GM21528 (cell line): ENCODE data around the gene OXTR.

Experiments used
- ATAC-seq: cut with Tn5 transposase; IDR thresholded peaks from one replicate; pipeline ENCODE4 v1.9.1; 2021; ENCODE audit warnings: mild to moderate bottlenecking, moderate library complexity; ENCODE audit not compliant: unreplicated experiment, low FRiP score

The OXTR gene

DNA sequence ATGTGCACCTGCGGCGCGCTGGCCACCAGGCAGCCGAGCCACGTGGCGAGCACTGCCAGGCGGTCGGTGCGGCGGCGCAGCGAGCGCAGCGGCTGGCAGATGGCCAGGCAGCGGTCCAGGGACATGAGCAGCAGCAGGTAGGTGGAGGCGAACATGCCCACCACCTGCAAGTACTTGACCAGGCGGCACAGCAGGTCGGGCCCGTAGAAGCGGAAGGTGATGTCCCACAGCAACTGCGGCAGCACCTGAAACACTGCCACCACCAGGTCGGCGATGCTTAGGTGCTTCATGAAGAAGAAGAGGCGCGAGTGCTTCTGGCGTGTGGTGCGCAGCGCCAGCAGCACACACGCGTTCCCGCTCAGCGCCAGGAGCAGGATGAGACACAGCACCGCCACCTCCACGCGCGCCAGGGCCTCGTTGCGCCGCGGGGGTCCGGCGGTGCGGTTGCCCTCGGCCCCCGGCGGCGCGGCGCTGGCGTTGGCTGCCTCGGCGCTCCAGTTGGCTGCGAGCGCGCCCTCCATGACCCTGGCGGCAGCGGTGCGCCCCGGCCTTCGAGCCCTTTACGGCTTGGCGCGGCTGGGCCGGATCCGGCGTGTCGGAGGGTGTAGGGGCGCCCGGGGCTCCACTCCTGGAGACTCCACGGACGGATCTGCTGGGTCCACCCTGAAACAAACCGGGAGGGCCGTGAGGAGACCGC lies 1.6 kb downstream of the OXTR start:
- ATAC-seq = peak; percentile 56

DNA sequence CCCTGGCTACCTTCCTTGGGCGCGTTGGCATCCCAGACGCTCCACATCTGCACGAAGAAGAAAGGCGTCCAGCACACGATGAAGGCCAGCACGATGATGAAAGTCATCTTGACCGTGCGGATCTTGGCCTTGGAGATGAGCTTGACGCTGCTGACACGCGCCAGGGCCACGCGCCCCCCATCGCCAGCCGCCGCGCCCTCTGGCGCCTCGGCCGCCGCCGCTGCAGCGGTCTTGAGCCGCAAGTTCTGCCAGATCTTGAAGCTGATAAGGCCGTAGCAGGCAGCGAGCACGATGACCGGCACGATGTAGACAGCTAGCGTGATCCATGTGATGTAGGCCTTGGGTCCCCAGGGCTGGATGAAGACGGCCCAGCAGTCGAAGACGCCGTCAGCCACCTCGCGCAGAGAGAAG lies 2.2 kb downstream of the OXTR start:
- no peak for ATAC-seq

DNA sequence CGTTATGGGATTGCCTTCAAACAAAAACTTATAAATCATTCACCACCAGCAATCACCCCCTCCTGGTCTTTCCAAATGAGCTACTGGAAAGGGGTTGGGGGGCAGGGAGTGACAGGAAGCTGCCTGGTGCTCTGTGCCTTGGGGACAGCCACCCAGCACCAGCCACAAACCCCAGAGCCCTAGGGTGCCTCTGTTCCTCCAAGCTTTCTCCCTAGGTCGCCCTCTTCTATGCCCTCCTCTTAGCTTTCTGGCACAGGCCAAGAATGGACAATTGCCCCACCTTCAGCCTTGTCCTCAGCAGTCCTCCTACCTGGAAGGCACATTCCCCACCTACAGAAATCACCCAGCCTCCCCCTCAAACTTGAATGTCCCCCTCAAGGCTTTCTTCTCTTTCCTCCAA lies 3.3 kb downstream of the OXTR start:
- ATAC-seq = no peak

DNA sequence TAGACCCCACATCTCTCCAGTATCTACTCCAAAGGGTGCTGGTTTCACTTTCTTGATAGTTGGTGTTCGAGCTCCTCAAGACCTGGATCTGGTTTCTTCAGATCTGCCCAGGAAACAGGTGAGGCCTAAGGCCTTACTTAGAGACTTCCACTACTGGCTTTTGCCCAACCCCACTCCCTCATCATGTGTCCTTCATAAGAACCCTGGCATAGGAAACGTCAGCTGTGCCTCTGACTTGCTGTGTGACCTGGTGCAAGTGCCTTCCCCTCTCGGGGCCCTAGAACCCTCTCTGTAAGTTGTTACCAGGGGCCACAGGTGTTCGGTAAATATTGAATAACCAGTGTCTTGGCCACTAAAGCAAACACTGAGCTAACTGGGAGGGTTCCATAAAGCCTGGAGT lies 3.9 kb downstream of the OXTR start:
- no peak for ATAC-seq

DNA sequence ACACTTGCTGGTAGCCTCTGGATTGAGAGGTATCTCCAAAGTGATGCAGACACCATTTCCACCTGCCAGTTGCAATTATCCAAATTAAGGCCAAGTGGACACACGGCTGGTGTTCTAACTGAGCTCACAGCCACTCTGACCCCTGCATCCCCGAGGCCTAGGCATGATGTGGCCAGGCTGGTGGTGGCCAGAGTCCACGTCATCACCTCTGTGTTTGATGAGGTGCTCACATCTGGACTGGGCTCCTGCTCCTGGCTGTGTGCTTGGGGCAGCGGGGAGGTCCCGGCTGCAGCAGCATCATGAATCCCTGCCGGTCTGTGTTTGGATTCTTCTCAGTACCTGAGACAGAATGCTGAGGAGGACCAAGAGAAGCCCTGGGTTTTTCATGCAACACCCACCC lies 4.9 kb downstream of the OXTR start:
- no peak for ATAC-seq

DNA sequence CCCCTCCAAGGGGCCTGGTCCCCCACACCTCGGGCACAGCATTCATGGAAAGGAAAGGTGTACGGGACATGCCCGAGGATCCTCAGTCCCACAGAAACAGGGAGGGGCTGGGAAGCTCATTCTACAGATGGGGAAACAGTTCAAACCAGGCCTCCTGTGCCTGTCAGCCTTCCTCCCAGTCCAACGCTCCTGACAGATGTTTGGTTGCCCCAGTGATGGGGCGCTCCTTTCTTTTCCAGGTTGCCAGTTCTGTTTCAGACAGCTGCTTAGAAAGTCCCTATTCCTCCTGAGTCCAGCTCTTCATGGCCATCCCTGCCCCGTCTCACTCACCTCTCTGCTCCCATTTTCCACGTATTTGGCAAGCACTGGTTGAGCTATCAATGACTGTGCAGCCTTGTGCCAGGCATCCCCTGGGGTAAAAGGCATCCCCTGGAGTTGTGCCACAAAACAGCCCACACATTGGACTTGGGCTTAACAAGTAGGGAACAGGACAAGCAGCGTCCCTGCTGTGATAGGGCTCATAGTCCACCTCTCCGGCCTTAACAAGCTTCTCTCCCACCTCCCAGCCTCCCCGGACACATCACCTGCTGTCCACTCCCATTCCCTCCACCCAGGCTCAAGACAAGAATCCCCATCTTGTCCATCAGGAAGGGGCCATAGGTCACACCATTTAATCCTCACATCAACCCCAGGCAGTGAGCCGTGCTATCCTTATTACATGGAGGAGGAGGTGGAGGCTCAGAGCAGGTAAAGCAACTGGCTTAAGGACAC lies 6.6 kb downstream of the OXTR start:
- ATAC-seq = no peak

DNA sequence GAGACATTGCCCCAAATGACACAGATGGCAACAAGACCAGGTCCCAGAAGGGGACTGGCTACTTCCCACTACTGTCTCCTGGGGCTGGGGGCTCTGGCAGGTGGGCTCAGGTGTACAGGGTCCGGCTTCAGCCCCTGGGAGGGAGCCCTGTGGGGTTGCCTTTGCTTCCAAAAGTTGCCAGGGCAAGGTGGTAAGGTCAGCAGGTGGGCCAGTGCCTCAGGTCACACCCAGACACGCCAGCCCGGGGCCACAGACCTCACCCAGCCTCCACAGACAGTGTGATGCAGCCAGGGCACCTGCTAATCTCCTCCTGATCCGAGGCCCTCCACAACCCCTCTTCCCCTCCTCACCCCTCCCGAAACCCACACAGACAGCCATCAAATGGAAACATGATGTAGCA lies 7.5 kb downstream of the OXTR start:
- ATAC-seq = no peak

DNA sequence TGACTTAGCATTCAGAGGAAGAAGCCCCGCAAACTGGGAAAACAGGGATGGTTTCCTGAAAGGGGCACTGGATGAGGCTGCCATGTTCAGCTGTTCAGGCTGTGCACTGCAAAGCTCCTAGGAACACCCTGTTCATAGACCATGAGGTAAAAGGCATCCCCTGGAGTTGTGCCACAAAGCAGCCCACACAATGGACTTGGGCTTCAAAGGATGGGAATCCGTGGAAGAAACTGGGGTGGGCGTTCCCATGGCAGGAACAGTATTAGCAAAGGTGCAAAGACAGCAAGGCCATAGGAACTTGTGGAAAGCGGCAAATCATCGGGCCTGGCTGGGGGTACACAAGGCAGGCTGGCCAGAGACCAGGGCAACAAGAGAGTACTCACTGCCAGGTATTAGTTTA lies 8.9 kb downstream of the OXTR start:
- no peak for ATAC-seq

DNA sequence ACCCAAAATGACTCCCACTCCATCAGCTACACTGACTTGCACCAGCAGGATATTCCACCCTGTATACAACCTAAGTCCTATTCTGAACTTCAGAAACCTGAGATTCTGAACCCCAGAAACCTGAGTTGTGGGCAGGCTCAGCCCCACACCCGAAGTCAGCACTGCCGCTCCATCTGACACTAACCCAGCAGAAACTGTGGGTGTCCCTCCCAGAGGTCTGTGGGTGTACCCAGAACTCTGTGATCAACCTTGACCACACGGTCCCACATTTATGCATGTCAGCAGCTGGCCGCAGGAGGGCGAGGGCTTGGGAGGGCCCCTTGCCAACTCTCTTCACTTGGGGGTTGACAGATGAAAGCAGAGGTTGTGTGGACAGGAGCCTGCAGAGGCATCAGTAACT lies 9.3 kb downstream of the OXTR start:
- no peak for ATAC-seq

DNA sequence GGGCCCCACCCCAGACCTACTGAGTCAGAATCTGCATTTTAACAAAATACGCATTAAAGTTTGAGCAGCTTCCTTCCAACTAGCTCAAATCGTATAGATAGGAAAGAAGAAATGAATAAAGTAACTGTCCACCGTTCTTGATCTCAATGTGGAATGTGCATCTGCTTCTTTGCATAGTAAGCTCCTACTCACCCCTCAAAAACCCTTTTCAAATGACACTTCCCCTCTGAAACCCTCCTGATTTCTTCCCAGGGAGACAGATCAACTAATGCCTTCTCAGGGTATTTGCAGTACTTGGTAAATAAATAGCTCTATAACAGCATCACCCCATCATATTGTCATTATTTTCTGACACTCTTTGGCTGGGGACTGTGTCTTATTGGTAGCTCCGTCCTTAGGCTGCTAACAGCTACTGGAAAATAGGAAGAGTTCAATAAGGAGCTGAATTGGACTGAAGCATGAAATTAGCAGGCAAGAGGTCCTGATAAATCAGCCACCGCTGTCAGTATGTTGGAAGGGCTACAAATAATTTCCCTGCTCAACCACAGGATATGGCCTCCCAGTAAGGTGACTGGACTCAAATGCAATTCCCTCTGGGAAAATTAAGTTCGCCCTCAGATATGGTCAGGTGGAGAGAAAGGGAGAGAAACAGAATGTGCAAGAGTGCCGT lies 10.2 kb downstream of the OXTR start:
- ATAC-seq = no peak

DNA sequence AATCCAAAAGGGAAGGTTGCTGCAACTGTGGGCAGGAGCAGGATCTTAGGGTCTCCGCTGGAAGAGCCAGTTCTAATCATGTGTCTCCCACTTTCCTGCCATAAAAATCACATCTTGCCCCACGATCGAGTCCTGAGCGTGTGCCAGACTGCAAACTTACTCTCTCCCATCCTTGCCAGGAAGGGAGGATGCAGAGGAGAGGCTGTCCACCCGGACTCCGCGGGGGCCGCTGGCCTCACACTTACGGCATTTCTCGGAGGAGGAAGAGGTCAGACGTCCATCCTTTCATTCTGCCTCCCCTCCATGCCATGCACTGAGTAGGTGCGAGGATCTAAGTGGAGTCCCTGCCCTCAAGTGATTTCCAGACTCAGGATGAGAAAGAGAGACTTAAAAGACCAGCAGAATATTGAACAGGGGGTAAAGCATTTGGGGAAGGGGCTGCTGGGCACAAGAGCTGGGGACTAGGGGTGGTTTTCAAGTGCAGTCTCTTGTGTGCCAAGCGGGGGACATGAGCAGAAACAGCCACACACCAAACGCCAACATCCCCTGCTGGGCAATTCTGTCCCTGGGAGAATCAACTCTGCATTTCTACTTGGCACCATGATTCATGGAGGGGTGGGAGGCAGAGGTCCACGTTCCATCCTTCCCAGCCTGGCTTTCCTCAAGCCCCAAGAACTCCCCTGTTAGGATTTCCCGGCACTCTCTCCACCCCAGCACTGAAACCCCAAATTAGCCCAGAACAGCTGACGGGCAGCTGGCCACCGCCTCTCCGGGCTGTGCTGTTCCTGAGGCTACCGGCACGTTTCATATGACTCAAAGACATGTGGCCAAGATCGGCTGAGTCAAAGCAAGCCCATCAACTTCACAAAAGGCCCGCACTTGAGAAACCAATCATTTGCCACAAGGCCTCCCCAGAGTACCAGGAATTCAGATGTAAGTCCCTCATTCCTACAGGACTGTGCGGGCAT lies 11.6 kb downstream of the OXTR start:
- no peak for ATAC-seq

DNA sequence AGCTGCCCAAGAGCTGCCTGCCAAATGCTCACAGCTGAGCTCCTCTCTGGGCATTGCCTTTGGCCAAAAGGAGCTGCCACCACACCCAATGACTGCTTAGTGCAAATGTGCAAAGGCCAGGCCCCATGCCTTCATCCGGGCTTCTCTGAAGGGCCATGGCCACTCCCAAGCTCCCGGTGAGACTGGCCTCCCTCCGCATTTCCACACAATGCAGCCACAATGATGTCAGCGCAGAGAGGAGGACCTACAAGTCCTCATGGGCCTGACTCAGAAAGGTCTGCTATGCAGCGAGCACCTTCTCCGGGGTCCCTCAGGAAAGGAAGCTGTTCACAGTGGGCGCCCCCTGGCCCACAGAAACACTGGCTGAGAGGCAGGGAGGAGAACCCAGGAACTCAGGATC lies 12.7 kb downstream of the OXTR start:
- no peak for ATAC-seq

DNA sequence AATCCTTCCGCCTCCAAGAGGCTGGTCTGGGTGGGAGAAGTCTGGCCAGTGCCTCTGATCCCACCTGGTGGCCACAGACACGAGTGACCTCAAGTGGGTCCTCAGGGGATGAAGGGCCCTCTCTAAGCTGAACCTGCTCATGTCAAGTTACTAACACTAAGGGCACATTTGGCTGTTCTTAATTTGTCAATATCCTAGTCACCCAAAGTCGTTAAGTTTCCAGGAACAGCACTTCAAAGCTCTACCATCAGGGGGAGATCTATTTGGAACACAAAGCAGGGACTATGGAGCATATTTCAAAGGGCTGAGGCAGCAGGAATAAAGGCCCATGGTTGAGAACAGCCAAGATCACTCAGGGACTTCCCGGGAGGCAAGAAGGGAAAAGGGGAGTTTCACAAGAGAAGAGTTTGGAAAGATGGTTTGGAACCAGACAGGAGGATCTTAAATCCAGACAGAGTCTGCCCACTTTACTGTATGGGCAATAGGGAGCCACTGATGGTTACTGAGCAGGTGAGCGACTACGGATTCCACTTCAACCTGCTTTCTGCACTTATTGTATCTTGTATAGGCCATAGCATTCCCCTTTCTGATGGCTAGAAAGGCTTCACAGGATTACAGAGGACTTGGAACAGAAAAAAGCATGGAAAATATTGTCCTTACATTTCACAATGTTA lies 13.7 kb downstream of the OXTR start:
- no peak for ATAC-seq

DNA sequence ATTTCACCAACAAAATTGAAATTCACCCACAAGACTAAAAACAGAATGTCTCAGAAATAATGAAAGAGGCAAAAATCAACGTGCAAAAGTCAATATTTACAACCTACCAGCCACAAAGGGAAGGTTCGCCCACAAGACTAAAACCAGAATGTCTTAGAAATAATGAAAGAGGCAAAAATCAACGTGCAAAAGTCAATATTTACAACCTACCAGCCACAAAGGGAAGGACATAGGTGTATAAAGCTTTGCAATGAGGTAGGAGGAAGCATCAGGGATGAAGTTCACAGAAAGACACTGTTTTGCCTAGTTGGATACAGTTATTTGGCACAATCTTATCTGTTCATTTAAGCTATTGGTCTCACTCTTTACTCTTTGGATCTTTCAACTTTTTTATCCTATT lies 14.3 kb downstream of the OXTR start:
- no peak for ATAC-seq

DNA sequence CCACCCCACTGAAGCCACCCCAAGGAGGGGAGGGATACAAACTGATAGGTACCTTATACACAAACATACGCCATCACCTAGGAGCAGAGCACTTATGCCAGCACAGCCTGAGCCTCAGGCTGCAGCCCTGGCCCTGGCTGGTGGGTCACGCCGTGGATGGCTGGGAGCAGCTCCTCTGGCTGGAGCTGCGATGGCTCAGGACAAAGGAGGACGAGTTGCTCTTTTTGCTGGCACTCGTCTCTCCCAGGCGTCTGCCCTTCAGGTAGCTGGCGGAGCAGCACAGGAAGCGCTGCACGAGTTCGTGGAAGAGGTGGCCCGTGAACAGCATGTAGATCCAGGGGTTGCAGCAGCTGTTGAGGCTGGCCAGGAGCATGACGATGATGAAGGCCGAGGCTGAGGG lies 16.6 kb downstream of the OXTR start:
- no peak for ATAC-seq

DNA sequence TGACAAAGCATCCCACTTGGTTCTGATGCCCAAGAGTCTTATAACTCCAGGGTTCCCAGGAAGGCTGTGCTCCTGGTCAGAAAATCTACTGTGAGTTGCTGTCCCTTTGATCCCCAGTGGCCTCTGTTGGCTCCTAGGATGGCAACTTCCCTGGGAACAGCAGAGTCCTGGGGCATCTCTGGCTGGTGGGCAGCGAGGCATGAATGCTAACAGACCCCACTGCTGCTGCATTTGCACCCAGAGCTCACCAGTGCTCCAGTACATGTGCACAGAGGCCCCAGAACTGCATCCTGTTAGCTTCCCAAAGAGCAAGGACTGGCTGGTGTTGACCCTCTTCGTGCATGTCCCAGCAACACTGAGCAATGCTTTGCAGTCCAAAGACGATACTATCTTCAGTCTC lies 20.1 kb downstream of the OXTR start:
- ATAC-seq = no peak

DNA sequence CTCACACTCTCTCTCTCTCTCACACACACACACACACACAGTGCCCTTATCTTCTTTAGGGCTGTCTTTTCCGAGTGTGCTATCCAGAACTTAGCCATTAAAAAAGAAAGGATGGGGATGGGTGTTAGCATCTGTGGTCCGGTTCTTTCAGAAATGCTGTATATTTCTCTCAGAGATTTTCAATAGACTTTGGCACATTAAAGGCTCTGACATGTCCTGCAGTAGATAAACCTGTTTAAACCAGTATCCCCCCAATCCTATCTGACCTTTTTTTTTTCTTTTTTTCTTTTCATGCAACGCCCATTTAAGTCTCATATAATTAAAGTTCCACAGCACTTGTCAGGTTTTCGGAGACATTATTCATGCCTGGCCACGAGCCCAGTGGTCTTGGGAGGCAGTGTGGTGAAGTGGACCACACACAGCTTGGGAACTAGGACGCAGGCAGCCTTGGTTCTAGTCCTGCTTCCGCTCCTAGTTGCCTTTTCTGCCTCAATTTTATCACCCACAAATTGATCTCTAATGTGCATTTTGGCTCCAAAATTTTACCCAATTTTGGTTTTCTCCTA lies 22.6 kb downstream of the OXTR start:
- ATAC-seq = no peak

DNA sequence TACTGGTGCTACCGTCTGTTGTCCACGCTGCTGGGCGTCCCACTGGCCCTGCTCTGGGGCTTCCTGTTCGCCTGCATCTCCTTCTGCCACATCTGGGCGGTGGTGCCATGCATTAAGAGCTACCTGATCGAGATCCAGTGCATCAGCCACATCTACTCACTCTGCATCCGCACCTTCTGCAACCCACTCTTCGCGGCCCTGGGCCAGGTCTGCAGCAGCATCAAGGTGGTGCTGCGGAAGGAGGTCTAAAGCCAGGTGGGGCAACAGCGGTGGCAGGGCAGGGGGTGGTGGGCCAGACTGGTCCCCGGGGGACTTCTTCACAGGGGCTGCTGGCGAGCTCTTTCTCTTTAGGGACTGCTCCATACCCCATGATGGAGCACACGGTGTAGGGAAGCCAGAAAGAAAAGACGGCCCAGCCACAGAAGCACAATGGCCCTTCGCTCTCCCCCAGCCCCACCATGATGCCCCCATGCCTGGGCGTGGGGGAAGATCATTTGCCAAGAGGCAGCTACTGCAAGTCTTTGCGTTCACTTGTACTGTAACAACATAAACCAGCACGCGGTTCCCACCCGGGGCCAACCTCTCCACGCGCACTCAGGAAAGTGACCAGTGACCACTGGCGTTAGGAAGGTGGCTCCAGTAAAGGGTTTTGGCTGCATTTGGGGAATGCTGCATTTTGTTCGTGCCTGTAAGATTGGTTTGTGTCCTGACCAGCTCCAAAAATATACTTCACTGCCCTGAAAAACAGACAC lies 23.6 kb downstream of the OXTR start:
- ATAC-seq = no peak

DNA sequence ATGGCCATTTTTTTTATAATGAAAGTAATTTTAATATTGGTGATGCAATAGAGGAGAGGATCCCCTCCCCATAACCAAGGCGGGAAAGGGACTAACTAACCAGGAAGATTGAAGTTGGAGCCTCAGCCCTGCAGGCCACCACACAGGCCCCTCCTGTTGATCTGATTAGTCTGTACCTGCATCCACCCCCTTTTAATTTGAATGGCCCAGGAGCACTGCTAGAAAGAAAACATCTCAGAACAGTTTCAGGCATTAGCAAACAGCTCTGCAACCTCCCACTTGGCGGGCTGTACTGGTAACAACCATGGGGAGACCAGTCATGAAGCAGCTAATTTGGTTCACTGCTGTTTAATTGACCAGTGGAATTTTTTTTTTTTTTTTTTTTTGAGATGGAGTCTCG lies 25.5 kb downstream of the OXTR start:
- no peak for ATAC-seq
